GM12873 (cell line): Measurements from ENCODE around the gene RPL29.
A peak's percentile ranks its signal among the peaks of the same experiment; 100 is the strongest.

Experiments
- TF ChIP-seq, protein P1 (sequence below): IDR thresholded peaks from 2 replicates; pipeline ENCODE4 v1.5.1; 2012; ENCODE audit warnings: low read depth, mild to moderate bottlenecking, moderate library complexity, low read length, control low read depth; ENCODE audit not compliant: insufficient read depth; ENCODE audit errors: missing control alignments

Gene RPL29

DNA sequence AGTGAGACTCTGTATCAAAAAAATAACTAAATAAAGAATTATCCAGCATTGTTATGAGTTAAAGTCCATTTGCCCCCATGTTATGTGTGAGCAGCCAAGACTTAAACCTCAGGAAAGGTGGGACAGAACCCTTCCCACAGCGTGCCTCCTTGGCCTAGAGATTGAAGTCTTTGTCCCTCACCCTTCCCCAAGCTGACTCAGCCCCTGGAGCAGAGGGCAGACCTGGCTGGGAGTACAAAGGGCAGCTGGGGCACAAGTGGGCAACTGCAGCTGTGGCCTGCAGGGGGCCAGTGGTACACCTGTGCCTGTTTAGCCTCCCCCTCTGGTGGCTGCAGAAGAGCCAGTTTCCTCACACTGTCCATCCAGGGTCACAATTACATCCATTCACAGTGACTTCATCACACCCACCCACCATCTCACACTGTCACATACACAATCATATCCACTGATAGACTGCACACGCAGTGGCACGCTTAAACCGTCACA lies 13.3 kb downstream of the RPL29 start:
- TF ChIP-seq, protein P1, sequence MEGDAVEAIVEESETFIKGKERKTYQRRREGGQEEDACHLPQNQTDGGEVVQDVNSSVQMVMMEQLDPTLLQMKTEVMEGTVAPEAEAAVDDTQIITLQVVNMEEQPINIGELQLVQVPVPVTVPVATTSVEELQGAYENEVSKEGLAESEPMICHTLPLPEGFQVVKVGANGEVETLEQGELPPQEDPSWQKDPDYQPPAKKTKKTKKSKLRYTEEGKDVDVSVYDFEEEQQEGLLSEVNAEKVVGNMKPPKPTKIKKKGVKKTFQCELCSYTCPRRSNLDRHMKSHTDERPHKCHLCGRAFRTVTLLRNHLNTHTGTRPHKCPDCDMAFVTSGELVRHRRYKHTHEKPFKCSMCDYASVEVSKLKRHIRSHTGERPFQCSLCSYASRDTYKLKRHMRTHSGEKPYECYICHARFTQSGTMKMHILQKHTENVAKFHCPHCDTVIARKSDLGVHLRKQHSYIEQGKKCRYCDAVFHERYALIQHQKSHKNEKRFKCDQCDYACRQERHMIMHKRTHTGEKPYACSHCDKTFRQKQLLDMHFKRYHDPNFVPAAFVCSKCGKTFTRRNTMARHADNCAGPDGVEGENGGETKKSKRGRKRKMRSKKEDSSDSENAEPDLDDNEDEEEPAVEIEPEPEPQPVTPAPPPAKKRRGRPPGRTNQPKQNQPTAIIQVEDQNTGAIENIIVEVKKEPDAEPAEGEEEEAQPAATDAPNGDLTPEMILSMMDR, result peak; percentile 90

DNA sequence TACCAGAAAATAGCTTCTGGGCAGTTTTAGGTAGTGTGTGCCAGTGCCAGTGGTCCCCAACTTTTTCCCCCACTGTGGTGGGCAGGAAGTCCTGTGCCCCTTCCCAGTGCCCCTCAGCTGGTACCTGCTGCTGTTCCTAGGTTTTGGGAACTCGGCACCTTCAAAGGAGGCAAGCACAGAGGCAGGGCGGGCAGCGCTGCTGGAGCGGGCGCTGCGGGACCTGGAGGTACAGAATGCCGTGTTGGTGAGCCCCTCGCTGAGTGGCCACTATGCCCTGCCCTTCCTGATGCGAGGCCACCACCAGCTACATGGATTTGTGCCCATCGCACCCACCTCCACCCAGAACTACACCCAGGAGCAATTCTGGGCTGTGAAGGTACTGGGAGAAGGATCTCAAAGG lies 15.4 kb downstream of the RPL29 start:
- TF ChIP-seq, protein P1, result no peak

DNA sequence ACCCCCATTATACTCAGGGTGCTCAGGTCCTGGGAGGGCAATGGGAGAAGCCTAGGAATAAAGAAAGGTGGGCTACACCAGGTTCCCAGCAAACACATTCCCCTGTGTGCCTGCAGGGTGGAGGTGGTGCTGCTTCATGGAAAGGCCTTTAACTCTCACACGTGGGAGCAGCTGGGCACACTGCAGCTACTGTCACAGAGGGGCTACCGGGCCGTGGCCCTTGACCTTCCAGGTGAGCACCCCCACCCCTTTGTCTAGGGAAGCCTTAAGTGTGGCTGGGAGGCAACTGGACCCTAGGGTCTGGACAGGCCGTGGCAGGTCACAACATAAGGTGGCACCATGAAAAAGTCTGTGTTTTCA lies 17.6 kb downstream of the RPL29 start:
- TF ChIP-seq, protein P1, result no peak

DNA sequence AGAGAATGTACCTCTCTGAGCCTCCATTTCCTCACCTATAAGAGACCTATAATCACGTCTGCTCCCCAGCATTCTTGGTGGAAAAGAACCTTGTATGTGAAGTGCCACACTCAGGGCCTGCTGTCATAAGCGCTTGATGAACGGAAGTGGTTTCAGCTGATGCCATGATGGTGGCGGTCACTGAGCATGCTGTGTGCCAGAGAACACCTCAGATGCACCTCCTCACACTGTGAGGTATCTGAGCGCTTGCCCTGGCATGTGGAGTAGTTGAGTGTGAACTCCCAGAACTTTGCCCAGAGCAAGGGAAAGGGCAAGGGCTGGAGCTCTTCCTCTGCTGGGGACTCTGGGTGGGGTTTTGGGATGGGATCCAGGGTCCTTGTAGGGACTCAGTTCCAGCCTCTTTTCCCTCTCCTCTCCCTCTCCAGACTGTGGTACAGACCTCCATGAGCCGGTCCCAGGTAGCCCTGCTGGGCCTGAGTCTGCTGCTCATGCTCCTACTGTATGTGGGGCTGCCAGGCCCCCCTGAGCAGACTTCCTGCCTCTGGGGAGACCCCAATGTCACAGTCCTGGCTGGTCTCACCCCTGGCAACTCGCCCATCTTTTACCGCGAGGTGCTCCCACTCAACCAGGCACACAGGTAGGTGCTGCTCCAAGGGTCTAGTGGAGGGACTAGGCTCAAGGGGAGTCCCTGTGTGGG lies 18.1 kb downstream of the RPL29 start:
- TF ChIP-seq, protein P1, result no peak

DNA sequence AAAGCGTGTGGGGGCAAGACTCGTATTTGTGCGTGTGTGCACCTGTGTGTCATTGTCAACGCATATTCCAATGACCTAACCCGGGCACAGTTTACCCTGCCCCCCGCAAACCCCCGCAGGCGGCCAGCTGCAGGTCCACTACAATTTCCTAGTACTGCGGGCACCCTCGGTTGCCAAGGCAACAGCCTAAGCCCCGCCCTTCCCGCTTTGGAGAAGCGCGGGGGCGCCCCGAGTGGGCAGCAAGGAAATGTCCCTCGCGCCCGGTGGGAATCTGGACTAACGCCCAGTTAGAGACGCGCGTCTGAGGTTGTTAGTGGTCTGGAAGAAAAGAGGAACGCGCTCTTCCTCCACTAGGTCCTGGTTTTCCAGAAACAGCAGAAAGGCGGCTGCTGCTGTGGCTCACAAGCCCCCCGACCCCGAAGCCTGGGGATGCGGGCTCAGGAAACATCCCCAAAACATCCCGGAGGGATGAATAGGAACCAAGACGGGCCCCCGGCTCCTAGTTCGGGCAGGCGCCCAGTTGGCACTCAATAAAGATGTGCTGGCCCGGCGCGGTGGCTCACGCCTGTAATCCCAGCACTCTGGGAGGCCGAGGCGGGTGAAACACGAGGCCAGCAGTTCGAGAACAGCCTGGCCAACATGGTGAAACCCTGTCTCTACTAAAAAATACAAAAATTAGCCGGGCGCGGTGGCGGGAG lies 19.7 kb downstream of the RPL29 start:
- TF ChIP-seq, protein P1, result peak; percentile 16

DNA sequence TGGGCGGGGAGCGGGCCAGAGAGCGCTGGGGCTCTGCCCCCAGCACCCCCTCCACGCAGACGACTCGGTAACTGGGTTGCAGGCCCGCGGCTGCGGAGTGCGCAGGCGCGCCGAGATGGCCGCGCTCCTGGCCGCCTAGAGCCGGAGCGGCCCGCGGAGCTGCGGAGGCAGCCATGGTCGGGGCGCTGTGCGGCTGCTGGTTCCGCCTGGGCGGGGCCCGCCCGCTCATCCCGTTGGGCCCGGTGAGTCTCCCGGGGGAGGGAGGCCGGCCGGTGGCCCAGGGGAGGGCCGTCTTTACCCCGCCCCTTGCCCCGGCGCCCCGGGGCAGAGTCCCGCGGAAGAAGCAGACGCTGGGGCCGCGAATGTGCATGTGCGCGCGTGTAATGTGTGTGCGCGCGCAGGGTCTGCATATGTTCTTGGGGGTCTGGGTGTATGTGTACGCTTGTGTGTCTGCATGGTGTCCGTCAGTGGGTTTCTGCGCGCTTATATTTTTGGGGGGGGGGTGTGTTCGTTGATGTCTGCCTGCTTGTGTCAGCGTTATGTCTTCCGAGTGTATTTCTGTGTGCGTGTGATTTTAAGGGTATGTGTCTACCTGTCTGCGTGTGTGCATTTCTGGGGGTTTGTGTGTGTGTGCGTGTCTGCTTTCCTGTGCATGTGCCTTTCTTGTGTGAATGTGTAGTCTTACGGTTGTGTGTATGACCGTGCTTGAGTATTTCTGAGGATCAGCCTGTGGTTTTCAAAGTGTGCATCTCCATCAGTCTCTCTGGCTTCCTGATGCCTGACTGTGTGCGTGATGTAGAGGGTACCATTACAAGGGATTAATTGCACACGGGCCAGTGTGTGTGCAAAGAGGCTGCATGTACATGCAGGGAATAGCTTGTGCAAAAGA lies 20.5 kb downstream of the RPL29 start, which contains the start of gene ABHD14A:
ABHD14A (plus strand) TSS at position 102 of the 889 bp plus-strand sequence; CDS start at position 174, 72 bp downstream.
- TF ChIP-seq, protein P1, result no peak
